DMS114 treated with DMSO at 0.1 percent for 48 hours (cell line): ENCODE results near the gene SETD5.
A peak's percentile ranks its signal among the peaks of the same experiment; 100 is the strongest.

Experiments used
- DNase-seq: peaks from one replicate; lab custom pipeline; 2025; ENCODE audit not compliant: unreplicated experiment; lab: John Stamatoyannopoulos, UW

Gene SETD5

GRCh38 chr3:9503283-9503682 is 105.9 kb downstream of the SETD5 start:
- DNase-seq = peak; percentile 28

- DNase-seq = no peak
Measured at GRCh38 chr3:9507586-9508578, 110.5 kb downstream of the SETD5 start.

- DNase-seq = no peak
Measured at GRCh38 chr3:9508781-9509180, 111.4 kb downstream of the SETD5 start.

GRCh38 chr3:9512456-9513045 is 115.1 kb downstream of the SETD5 start:
- DNase-seq = no peak

- no peak for DNase-seq
Measured at GRCh38 chr3:9514306-9514705, 116.9 kb downstream of the SETD5 start.

- no peak for DNase-seq
Measured at GRCh38 chr3:9514956-9515355, 117.5 kb downstream of the SETD5 start.

GRCh38 chr3:9525078-9525477 is 127.7 kb downstream of the SETD5 start:
- no peak for DNase-seq
